Stimulated activated CD4-positive, alpha-beta T cell treated with anti-CD3 and anti-CD28 coated beads, Interleukin-12 subunit alpha, Interleukin-12 subunit beta, amount 100 ng/mL, for 24 hours (primary cell): ENCODE measurements around the gene HOMER2.

ENCODE experiments used
- DNase-seq, 2 experiments: peaks; one replicate each; pipeline ENCODE4 v3.0.0-alpha.2; 2020; ENCODE audit warnings: low read depth in 2 of 2

Gene HOMER2

GRCh38 chr15:82862886-82863285 is 89.6 kb downstream of the HOMER2 start:
- no peak for DNase-seq

GRCh38 chr15:82858932-82859331 is 93.6 kb downstream of the HOMER2 start:
- DNase-seq: no peak

GRCh38 chr15:82856397-82857170 is 95.9 kb downstream of the HOMER2 start:
- DNase-seq: no peak

GRCh38 chr15:82855286-82856100 is 97.0 kb downstream of the HOMER2 start:
- no peak for DNase-seq

- no peak for DNase-seq
Observed at GRCh38 chr15:82854554-82854953, 98.0 kb downstream of the HOMER2 start.

- no peak for DNase-seq
Observed at GRCh38 chr15:82852941-82853561, 99.5 kb downstream of the HOMER2 start.

- no peak for DNase-seq
Observed at GRCh38 chr15:82851981-82852511, 100.5 kb downstream of the HOMER2 start.

GRCh38 chr15:82851306-82851850 is 101.1 kb downstream of the HOMER2 start:
- DNase-seq: no peak

GRCh38 chr15:82850731-82851130 is 101.8 kb downstream of the HOMER2 start:
- DNase-seq: no peak

- peak in 1 of 2 experiments; percentile 40 for DNase-seq
Observed at GRCh38 chr15:82849556-82850512, 102.7 kb downstream of the HOMER2 start.

- DNase-seq: no peak
Observed at GRCh38 chr15:82848241-82848993, 104.1 kb downstream of the HOMER2 start.

- DNase-seq: no peak
Observed at GRCh38 chr15:82847703-82848102, 104.8 kb downstream of the HOMER2 start.

GRCh38 chr15:82846621-82847020 is 105.9 kb downstream of the HOMER2 start:
- DNase-seq: no peak

GRCh38 chr15:82845686-82846085 is 106.8 kb downstream of the HOMER2 start:
- no peak for DNase-seq

- no peak for DNase-seq
Observed at GRCh38 chr15:82843566-82843965, 109.0 kb downstream of the HOMER2 start.

- DNase-seq: no peak
Observed at GRCh38 chr15:82840166-82840565, 112.4 kb downstream of the HOMER2 start.

- DNase-seq: no peak
Observed at GRCh38 chr15:82839136-82839535, 113.4 kb downstream of the HOMER2 start.

GRCh38 chr15:82838096-82838735 is 114.3 kb downstream of the HOMER2 start:
- DNase-seq: no peak

GRCh38 chr15:82835391-82835917 is 117.1 kb downstream of the HOMER2 start:
- DNase-seq: no peak
